SK-N-SH treated with all-trans-retinoic acid at 6 μM for 48 hours (cell line): ENCODE measurements around the gene C19orf85.
A peak's percentile ranks its signal among the peaks of the same experiment; 100 is the strongest.
"Not testable (repeated sequence)": the region's sequence is repeated elsewhere in the genome, so short reads cannot be mapped to it uniquely, and the experiment has no call there.

Experiments used
- ATAC-seq: fragments of 200-7000 bp; cut with Tn5 transposase; 3 replicates; pipeline ENCODE4 v1.9.1; 2020; ENCODE audit warnings: mild to moderate bottlenecking, moderate library complexity
- ARNTL ChIP-seq: fragments of 450-650 bp; formaldehyde crosslinking; IDR thresholded peaks from 2 replicates; pipeline ENCODE4 v1.5.0; 2020; ENCODE audit warnings: low read depth, mild to moderate bottlenecking, moderate library complexity, borderline replicate concordance
- BACH2 ChIP-seq: fragments of 250-450 bp; sonication (Bioruptor Pico); IDR thresholded peaks from 2 replicates; pipeline ENCODE4 v1.9.0; 2021; ENCODE audit warnings: mild to moderate bottlenecking, borderline replicate concordance
- ESRRG ChIP-seq: fragments of 250-450 bp; sonication (Bioruptor Pico); IDR thresholded peaks from 2 replicates; pipeline ENCODE4 v1.6.1; 2021; ENCODE audit warnings: mild to moderate bottlenecking
- GLIS3 ChIP-seq: fragments of 250-450 bp; sonication (Bioruptor Pico); IDR thresholded peaks from 2 replicates; pipeline ENCODE4 v1.5.0; 2020; ENCODE audit warnings: mild to moderate bottlenecking, moderate library complexity
- OSR1 ChIP-seq: fragments of 250-450 bp; sonication (Bioruptor Pico); IDR thresholded peaks from 2 replicates; pipeline ENCODE4 v1.8.0; 2022; ENCODE audit warnings: moderate library complexity, mild to moderate bottlenecking, inconsistent platforms
- PPARA ChIP-seq: fragments of 250-450 bp; sonication (Bioruptor Pico); IDR thresholded peaks from 2 replicates; pipeline ENCODE4 v1.5.0; 2020; ENCODE audit warnings: mild to moderate bottlenecking, borderline replicate concordance
- RARB ChIP-seq: fragments of 250-450 bp; sonication (Bioruptor Pico); IDR thresholded peaks from 2 replicates; pipeline ENCODE4 v1.8.0; 2021; ENCODE audit warnings: mild to moderate bottlenecking, moderate library complexity
- SNAI2 ChIP-seq: fragments of 250-450 bp; sonication (Bioruptor Pico); IDR thresholded peaks from 2 replicates; pipeline ENCODE4 v1.5.0; 2020; ENCODE audit warnings: mild to moderate bottlenecking, moderate library complexity
- TCF4 ChIP-seq: fragments of 250-450 bp; sonication (Bioruptor Pico); IDR thresholded peaks from 2 replicates; pipeline ENCODE4 v1.8.0; 2021; ENCODE audit warnings: mild to moderate bottlenecking, moderate library complexity, borderline replicate concordance
- TOX ChIP-seq: fragments of 250-450 bp; sonication (Bioruptor Pico); IDR thresholded peaks from 2 replicates; pipeline ENCODE4 v1.8.0; 2021; ENCODE audit warnings: mild to moderate bottlenecking, moderate library complexity, borderline replicate concordance
- ZC3H10 ChIP-seq: fragments of 250-450 bp; sonication (Bioruptor Pico); IDR thresholded peaks from 2 replicates; pipeline ENCODE4 v1.5.1; 2021; ENCODE audit warnings: mild to moderate bottlenecking, moderate library complexity
- ZFP3 ChIP-seq: fragments of 250-450 bp; sonication (Bioruptor Pico); IDR thresholded peaks from 2 replicates; pipeline ENCODE4 v1.5.0; 2020; ENCODE audit warnings: mild to moderate bottlenecking, moderate library complexity
- ZFP30 ChIP-seq: fragments of 450-650 bp; formaldehyde crosslinking; IDR thresholded peaks from 2 replicates; pipeline ENCODE4 v1.5.0; 2022; ENCODE audit warnings: mild to moderate bottlenecking, moderate library complexity
- ZNF565 ChIP-seq: fragments of 450-650 bp; formaldehyde crosslinking; conservative IDR thresholded peaks from 2 replicates; pipeline ENCODE4 v1.5.0; 2020; ENCODE audit warnings: low read depth, mild to moderate bottlenecking, moderate library complexity
- ZNF70 ChIP-seq: fragments of 450-650 bp; formaldehyde crosslinking; IDR thresholded peaks from 2 replicates; pipeline ENCODE4 v1.5.0; 2020; ENCODE audit warnings: mild to moderate bottlenecking, moderate library complexity
- ZNF8 ChIP-seq: fragments of 450-650 bp; formaldehyde crosslinking; IDR thresholded peaks from 2 replicates; pipeline ENCODE4 v1.5.0; 2020; ENCODE audit warnings: mild to moderate bottlenecking, moderate library complexity
- TF ChIP-seq, protein P1 (sequence below): fragments of 250-450 bp; sonication (Bioruptor Pico); IDR thresholded peaks from 2 replicates; pipeline ENCODE4 v1.5.1; 2021; ENCODE audit warnings: mild to moderate bottlenecking, moderate library complexity
- TF ChIP-seq, protein P2 (sequence below): fragments of 250-450 bp; sonication (Bioruptor Pico); IDR thresholded peaks from 2 replicates; pipeline ENCODE4 v1.5.1; 2020; ENCODE audit warnings: low read depth, mild to moderate bottlenecking, moderate library complexity
- TF ChIP-seq, protein P3 (sequence below): fragments of 250-450 bp; sonication (Bioruptor Pico); IDR thresholded peaks from 2 replicates; pipeline ENCODE4 v1.5.0; 2020; ENCODE audit warnings: mild to moderate bottlenecking, moderate library complexity

Gene C19orf85

DNA sequence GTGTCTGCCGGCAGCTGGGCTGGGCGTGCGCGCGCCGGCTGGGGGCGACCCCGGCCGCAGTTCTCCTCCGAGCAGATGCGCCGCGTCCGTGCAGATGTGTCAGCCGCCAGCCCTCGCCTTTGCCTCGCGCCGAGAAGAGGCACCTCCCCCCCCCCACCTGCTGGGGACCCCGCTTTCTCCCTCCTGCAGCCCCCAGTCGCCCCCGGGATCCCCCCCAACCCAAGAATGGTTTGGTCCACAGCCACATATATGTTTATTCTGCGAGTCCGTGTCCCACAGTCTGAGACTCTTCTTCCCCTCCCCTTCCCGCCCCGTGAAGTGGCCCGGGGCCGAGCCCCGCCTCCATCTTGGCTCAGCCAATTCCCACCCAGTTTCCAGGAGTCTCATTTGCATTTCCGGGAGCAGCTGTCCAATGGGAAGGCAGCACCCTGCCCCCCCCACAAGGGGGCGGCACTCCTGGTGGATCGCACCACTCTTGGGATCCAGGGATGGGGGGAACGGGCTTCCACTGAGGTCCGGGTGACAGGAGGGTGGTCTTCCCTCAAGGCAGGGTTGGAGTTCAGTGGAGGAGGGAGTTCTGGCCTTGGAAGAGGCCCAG, 11.7 kb downstream of the C19orf85 start:
- no peak for TF ChIP-seq ZFP30 (CRISPR knock-in tag)
- TF ChIP-seq ESRRG (CRISPR knock-in tag): no peak
- TF ChIP-seq, protein P1, sequence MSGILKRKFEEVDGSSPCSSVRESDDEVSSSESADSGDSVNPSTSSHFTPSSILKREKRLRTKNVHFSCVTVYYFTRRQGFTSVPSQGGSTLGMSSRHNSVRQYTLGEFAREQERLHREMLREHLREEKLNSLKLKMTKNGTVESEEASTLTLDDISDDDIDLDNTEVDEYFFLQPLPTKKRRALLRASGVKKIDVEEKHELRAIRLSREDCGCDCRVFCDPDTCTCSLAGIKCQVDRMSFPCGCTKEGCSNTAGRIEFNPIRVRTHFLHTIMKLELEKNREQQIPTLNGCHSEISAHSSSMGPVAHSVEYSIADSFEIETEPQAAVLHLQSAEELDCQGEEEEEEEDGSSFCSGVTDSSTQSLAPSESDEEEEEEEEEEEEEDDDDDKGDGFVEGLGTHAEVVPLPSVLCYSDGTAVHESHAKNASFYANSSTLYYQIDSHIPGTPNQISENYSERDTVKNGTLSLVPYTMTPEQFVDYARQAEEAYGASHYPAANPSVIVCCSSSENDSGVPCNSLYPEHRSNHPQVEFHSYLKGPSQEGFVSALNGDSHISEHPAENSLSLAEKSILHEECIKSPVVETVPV: no peak
- ATAC-seq: peak; percentile 76

DNA sequence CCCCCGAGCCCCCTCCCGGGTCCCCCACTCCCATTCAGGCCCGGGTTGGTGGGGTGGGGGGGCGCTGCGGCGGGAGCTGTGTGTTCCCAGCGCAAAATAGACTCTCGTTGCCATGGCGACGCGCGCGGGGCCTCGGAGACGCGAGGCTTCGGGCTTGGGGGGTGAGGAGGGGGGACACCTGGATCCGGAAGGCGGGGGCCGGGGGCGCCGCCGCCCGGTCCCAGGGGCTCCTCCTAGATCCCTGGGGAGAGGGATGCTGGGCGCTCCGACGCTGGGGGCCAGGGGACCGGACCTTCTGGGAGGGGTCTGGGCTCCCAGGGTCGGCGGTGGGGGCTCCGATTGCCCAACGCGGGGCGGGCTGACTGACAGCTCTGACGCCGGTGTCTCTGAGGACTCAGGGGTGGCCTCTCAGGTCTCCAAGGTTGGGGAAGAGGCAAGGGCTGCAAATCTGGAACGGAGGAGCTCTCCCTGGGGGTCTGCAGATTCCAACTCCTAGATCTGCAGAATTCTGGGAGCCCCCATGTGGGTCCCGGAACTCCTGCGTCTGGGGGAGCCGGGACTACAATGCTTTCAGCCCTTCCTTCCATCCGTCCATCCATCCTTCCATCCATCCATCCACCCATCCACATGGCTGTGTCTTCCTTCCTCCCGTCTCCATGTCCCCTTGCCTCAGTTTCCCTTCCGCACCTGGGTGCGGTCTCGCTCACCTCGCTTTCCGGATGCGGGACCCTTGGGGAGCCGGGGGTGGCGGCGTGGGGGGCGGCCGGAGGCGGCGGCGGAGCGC, 12.4 kb downstream of the C19orf85 start:
- ATAC-seq: no peak
- TF ChIP-seq SNAI2 (CRISPR knock-in tag): no peak
- TF ChIP-seq, all 23 proteins: peak for 0

DNA sequence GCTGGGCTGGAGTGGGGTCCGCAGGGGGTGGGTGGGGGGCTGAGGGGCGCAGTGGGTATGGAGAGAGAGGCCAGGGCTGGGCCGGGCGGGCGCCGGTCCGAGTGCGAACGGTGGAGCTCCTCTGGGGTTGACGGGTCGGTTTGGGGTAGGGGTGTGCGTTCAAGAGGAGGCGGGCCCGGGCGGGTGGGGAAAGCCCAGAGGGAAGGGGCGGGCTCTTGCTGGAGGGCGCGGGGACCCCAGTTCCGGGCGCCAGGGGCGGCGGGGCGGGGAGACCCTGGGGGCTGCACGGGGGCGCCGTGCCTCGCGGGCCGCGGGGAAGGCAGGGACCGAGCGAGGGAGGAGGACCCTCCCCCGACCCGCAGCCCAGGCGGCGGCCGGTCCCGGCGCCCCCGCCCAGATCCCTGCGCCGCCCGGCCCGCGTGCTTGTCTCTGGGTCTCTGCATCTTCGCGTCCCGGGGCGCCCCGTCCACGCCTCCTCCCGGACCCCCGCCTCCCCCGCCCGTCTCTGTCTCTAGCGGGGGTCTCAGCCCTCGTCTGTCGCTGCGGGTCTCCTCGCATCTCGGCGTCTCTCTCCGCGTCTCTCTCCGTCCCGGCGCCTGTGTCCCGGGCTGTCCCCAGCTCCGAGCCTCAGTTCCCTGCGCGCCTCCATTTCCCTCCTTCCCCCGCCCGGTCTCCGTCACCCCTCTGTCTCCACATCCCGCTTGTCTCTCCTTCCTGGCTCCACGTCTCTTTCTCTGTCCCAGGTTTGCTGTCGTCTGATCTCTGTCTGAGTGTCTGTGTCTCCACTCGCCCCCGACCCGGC, 13.2 kb downstream of the C19orf85 start:
- no peak; the same call in 2 of the 3 replicates for ATAC-seq
- TF ChIP-seq, protein P2, sequence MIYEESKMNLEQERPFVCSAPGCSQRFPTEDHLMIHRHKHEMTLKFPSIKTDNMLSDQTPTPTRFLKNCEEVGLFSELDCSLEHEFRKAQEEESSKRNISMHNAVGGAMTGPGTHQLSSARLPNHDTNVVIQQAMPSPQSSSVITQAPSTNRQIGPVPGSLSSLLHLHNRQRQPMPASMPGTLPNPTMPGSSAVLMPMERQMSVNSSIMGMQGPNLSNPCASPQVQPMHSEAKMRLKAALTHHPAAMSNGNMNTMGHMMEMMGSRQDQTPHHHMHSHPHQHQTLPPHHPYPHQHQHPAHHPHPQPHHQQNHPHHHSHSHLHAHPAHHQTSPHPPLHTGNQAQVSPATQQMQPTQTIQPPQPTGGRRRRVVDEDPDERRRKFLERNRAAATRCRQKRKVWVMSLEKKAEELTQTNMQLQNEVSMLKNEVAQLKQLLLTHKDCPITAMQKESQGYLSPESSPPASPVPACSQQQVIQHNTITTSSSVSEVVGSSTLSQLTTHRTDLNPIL (CRISPR knock-in tag): no peak
- no peak for TF ChIP-seq ZNF70 (CRISPR knock-in tag)
- TF ChIP-seq ZNF8: no peak
- no peak for TF ChIP-seq BACH2 (CRISPR knock-in tag)
- no peak for TF ChIP-seq ZC3H10 (CRISPR knock-in tag)
- TF ChIP-seq, protein P1: no peak
- TF ChIP-seq TCF4: no peak
- TF ChIP-seq, protein P3, sequence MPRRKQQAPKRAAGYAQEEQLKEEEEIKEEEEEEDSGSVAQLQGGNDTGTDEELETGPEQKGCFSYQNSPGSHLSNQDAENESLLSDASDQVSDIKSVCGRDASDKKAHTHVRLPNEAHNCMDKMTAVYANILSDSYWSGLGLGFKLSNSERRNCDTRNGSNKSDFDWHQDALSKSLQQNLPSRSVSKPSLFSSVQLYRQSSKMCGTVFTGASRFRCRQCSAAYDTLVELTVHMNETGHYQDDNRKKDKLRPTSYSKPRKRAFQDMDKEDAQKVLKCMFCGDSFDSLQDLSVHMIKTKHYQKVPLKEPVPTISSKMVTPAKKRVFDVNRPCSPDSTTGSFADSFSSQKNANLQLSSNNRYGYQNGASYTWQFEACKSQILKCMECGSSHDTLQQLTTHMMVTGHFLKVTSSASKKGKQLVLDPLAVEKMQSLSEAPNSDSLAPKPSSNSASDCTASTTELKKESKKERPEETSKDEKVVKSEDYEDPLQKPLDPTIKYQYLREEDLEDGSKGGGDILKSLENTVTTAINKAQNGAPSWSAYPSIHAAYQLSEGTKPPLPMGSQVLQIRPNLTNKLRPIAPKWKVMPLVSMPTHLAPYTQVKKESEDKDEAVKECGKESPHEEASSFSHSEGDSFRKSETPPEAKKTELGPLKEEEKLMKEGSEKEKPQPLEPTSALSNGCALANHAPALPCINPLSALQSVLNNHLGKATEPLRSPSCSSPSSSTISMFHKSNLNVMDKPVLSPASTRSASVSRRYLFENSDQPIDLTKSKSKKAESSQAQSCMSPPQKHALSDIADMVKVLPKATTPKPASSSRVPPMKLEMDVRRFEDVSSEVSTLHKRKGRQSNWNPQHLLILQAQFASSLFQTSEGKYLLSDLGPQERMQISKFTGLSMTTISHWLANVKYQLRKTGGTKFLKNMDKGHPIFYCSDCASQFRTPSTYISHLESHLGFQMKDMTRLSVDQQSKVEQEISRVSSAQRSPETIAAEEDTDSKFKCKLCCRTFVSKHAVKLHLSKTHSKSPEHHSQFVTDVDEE (CRISPR knock-in tag): no peak
- TF ChIP-seq RARB (CRISPR knock-in tag): no peak
- no peak for TF ChIP-seq GLIS3
- TF ChIP-seq OSR1 (CRISPR knock-in tag): no peak
- TF ChIP-seq ZFP30 (CRISPR knock-in tag): no peak
- no peak for TF ChIP-seq PPARA
- no peak for TF ChIP-seq TOX (CRISPR knock-in tag)
- TF ChIP-seq ZFP3 (CRISPR knock-in tag): no peak
- TF ChIP-seq ARNTL (CRISPR knock-in tag): no peak
- TF ChIP-seq, all 23 proteins: peak for 0

DNA sequence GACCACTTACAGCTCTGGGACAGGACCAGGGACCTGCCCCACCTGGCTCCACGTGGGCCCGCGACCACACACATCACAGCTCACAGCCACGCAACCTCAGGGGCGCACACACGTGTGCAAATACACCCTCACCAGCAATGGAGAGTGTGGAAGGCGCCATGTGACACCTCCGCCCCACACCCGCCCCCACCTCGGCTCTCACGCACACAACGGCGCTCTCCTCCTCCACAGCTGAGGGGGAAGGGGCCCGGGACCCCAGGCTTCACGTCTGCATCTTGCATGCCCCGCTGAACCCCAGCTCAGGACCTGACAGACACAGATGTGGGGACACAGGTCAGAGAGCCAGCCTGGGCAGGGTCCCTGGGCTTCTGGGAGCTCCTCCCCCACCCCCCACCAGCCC, 15.1 kb downstream of the C19orf85 start:
- no peak for ATAC-seq
- TF ChIP-seq GLIS3 (no peak), OSR1 (CRISPR knock-in tag) (no peak), ZNF565 (no peak), TOX (CRISPR knock-in tag) (no peak), ZFP3 (CRISPR knock-in tag) (no peak), BACH2 (CRISPR knock-in tag) (no peak), SNAI2 (CRISPR knock-in tag) (no peak), ZNF8 (no peak), ZNF70 (CRISPR knock-in tag) (no peak)
- TF ChIP-seq, protein P1: no peak
- TF ChIP-seq, protein P3 (CRISPR knock-in tag): no peak
- TF ChIP-seq, all 23 proteins: peak for 0

DNA sequence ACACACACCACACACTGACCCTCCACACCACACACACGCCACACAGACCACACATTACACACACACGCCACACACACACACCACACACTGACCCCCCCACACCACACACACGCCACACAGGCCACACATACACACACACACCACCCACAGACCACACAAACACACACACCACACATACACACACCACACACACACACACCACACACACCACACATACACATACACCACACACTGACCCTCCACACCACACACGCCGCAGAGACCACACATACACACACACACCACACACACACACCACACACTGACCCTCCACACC, 16.4 kb downstream of the C19orf85 start:
- not testable (repeated sequence) for ATAC-seq
